GM06990 (cell line): ENCODE data around the gene CHD2.

Source experiments
- DNase-seq: peaks from one replicate; pipeline ENCODE4 v3.0.0-alpha.2; 2011; ENCODE audit not compliant: insufficient read length; ENCODE audit errors: extremely low read depth
- H3K27me3 ChIP-seq: replicated peaks from 2 replicates; pipeline ENCODE4 v1.6.0; 2011; ENCODE audit warnings: low read length; ENCODE audit not compliant: control insufficient read depth, insufficient read depth
- H3K36me3 ChIP-seq: 2 replicates; pipeline ENCODE4 v1.5.1; 2011; ENCODE audit warnings: low read length; ENCODE audit not compliant: control insufficient read depth, insufficient read depth
- H3K4me3 ChIP-seq: replicated peaks from 2 replicates; pipeline ENCODE4 v1.5.1; 2011; ENCODE audit warnings: low read depth, mild to moderate bottlenecking, control low read depth, low read length
- TF ChIP-seq, protein P1 (sequence below): IDR thresholded peaks from 2 replicates; pipeline ENCODE4 v1.5.1; 2011; ENCODE audit warnings: low read length, control low read depth, mild to moderate bottlenecking, inconsistent platforms; ENCODE audit not compliant: insufficient read depth, poor library complexity, severe bottlenecking

Gene CHD2

DNA sequence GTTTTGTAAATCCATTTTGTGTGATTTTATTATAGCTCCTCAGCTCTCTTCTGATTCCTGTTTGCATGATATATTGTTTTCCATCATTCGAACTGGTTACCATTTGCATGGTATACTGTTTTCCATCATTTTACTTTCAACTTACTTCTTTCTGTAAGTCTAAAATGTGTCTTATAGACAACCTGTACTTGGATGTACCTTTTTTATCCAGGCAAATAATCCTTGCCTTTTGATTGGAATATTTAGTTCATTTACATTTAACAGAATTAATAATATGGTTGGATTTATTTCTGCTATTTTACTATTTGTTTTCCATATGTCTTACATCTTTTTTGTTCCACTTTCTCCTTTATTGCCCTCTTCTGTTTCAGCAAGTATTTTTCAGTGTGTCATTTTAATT lies 62.8 kb downstream of the CHD2 start:
- TF ChIP-seq, protein P1, sequence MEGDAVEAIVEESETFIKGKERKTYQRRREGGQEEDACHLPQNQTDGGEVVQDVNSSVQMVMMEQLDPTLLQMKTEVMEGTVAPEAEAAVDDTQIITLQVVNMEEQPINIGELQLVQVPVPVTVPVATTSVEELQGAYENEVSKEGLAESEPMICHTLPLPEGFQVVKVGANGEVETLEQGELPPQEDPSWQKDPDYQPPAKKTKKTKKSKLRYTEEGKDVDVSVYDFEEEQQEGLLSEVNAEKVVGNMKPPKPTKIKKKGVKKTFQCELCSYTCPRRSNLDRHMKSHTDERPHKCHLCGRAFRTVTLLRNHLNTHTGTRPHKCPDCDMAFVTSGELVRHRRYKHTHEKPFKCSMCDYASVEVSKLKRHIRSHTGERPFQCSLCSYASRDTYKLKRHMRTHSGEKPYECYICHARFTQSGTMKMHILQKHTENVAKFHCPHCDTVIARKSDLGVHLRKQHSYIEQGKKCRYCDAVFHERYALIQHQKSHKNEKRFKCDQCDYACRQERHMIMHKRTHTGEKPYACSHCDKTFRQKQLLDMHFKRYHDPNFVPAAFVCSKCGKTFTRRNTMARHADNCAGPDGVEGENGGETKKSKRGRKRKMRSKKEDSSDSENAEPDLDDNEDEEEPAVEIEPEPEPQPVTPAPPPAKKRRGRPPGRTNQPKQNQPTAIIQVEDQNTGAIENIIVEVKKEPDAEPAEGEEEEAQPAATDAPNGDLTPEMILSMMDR, result no peak
- peaks cover 6% of the 10 kb centered on the region for H3K36me3 ChIP-seq
- DNase-seq, result no peak

DNA sequence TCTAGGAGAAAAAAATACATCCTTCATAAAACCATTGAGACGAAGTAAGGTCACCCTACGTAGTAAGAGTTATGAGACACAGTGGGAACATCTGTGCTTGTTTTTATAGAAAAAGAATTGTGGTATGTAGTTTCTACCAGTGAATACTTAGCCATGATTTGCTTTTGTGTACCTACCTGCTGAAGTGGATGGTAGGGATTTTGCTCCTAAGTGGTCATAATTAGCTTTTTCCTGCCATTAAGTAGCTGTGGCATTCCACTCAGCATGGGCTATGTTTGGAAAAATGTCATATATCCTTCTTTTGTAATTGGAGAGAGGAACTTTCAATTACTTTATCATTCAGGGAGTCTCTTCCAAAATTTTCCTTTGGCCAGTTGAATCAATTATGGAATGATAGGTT lies 63.7 kb downstream of the CHD2 start:
- no peak for DNase-seq
- H3K36me3 ChIP-seq, result peaks cover 6% of the 10 kb centered on the region

More for the DNA sequence above, 62.8 kb downstream of the CHD2 start:
- Histone ChIP-seq H3K4me3 (no peak overlapping the region), H3K27me3 (no peaks in the 10 kb centered on the region)

DNA sequence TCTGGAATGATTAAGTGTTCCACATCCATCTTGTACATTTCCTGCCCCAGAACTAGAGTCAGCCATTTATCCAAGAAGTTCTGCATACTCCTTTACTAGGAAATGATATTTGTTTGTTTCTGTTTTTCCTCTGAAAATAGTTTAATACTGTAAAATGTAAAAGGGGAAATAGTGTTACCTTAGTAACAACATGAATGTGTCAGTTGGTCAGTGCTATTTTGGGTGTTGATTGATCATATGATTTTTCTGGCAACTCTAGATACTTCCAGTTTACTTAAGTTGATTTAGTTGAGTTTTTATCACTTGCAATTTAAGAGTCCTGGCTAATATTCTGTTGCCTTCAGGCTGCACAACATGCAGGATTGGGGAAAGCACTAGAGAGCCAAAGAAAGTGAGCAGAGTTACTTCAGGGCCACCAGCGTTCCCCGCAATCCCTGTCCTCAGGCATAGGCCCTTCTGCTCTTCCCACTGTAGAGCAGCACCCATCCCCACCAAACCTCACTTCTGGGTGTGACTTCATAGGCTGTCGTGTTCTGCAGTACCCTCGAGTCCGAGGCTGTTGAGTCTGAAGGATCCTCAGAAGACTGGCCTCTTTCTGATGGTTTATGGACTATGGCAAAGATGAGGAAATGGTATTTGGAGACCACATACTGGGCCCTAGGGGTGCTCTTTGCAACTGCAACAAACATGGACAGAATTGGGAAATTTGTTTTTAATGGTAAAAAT lies 69.0 kb downstream of the CHD2 start:
- DNase-seq, result no peak
- peaks cover 7% of the 10 kb centered on the region for H3K36me3 ChIP-seq

More for the DNA sequence above, 63.7 kb downstream of the CHD2 start:
- Histone ChIP-seq H3K27me3 (no peaks in the 10 kb centered on the region), H3K4me3 (no peak overlapping the region)
- TF ChIP-seq, protein P1, result no peak

DNA sequence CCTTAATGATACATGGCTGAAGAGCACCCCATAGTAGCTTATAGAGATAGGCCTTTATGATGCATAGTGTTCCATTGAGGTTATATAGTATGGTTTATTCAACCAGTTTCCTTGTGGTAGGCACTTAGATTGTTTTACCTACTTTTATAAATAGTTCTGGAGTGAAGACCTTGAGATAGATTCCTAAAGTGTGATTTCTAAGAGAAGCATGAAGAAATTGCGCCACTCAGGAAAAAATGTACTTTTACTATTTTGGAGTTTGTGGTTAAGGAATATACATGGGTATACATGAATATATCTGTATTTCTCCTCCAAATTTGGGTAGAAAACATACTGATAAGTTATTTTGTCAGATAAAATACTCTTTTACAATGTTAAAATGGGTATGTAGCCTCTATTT lies 70.5 kb downstream of the CHD2 start:
- DNase-seq, result no peak
- no peak overlapping the region for H3K4me3 ChIP-seq
- TF ChIP-seq, protein P1, result no peak
- no peaks in the 10 kb centered on the region for H3K27me3 ChIP-seq
- H3K36me3 ChIP-seq, result peaks cover 10% of the 10 kb centered on the region

More for the DNA sequence above, 69.0 kb downstream of the CHD2 start:
- TF ChIP-seq, protein P1, result no peak
- Histone ChIP-seq H3K27me3 (no peaks in the 10 kb centered on the region), H3K4me3 (no peak overlapping the region)

DNA sequence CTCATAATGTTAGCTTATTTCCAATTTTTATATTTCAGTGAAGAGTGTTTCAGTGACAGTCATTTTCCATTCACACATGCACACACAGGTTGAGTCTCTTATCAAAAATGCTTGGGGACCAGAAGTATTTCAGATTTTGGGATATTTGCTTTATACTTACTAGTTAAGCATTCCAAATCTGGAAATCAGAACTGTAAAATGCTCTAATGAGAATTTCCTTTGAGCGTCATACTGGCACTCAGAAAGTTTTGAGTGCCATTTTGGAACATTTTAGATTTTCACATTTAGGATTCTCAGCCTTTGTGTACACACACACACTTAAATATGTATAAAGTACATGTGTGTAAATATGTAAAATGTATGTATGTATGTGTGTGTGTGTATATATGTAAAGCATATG lies 71.0 kb downstream of the CHD2 start:
- Histone ChIP-seq H3K27me3 (no peaks in the 10 kb centered on the region), H3K36me3 (peaks cover 11% of the 10 kb centered on the region), H3K4me3 (no peak overlapping the region)
- DNase-seq, result no peak
- TF ChIP-seq, protein P1, result no peak

DNA sequence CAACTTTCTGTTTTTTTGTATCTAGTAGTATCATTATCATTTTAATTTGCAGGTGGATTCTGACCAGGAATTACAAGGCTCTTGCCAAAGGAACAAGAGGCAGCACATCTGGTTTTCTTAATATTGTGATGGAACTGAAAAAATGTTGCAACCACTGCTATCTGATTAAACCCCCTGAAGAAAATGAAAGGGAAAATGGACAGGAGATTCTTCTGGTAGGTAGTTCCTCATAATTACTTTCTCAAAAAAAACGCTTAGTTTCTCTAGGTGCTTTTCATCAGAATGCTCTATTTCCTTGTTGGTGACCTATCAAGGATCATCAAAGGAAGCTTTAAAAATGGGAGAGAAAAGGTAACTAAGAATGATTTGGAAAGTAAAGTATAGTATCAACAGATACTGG lies 71.6 kb downstream of the CHD2 start:
- H3K36me3 ChIP-seq, result peaks cover 11% of the 10 kb centered on the region

More for the DNA sequence above, 71.6 kb downstream of the CHD2 start:
- TF ChIP-seq, protein P1, result no peak
- Histone ChIP-seq H3K27me3 (no peaks in the 10 kb centered on the region), H3K4me3 (no peak overlapping the region)
- no peak for DNase-seq
